Measurements from ENCODE around the gene HIVEP2.

DNA sequence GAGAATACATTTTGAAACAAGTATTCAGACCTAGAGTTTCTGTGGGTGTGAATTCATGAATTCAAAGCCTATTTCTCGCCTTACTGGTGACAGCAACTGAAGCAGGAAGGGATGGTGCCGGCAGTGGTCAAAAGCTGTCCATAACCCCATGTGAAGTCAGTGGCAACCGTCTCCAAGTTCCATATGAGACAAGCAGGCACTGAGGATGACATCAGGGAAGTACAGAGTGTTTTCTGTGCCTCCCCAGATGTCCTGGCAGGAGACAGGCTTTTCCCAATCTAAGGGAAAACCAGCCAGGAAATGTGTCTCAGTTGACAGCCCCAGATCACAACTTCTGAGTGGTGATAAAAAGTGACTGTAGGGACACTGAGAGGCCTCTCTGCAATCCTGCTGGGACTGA is 66.6 kb downstream of the HIVEP2 start:
- TF ChIP-seq, protein P1, sequence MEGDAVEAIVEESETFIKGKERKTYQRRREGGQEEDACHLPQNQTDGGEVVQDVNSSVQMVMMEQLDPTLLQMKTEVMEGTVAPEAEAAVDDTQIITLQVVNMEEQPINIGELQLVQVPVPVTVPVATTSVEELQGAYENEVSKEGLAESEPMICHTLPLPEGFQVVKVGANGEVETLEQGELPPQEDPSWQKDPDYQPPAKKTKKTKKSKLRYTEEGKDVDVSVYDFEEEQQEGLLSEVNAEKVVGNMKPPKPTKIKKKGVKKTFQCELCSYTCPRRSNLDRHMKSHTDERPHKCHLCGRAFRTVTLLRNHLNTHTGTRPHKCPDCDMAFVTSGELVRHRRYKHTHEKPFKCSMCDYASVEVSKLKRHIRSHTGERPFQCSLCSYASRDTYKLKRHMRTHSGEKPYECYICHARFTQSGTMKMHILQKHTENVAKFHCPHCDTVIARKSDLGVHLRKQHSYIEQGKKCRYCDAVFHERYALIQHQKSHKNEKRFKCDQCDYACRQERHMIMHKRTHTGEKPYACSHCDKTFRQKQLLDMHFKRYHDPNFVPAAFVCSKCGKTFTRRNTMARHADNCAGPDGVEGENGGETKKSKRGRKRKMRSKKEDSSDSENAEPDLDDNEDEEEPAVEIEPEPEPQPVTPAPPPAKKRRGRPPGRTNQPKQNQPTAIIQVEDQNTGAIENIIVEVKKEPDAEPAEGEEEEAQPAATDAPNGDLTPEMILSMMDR (IDR thresholded peaks at IDR 0.05) = no peak
- TF ChIP-seq POLR2AphosphoS5 (IDR thresholded peaks at IDR 0.05; ENCODE audit: low read depth, low read length) = no peak

Data from Panc1 (cell line).